HL-60 (cell line): Measurements from ENCODE around the gene SP2.

Experiments used
- CTCF ChIP-seq: IDR thresholded peaks from one replicate; pipeline ENCODE4 v1.5.1; 2011; ENCODE audit warnings: low read length, control low read depth, inconsistent platforms; ENCODE audit not compliant: insufficient read depth
- SPI1 ChIP-seq: IDR thresholded peaks from 2 replicates; pipeline ENCODE4 v1.6.1; 2012; ENCODE audit warnings: low read depth, mild to moderate bottlenecking, borderline replicate concordance

- TF ChIP-seq CTCF (no peak), SPI1 (no peak)
These were observed 70.1 kb downstream of the SP2 start for GRCh38 chr17:47966079-47966519.
